ENCODE results near the gene CCDC172.

The CCDC172 gene

GRCh38 chr10:116352125-116352524 lies 27.9 kb downstream of the CCDC172 start:
- in situ Hi-C loops (cut with HindIII; ENCODE audit: low pct_ligation_motif_present, low sequenced_read_pairs) = no loop called here
- no peaks in the 10 kb centered on the region for H3K36me3 ChIP-seq (replicated peaks)
- H3K27me3 ChIP-seq (replicated peaks) = no peaks in the 10 kb centered on the region
- no peak overlapping the region for H3K27ac ChIP-seq
- H3K4me3 ChIP-seq (ENCODE audit: low read depth, low read length) = no peak overlapping the region
- no peak for DNase-seq
- TF ChIP-seq CTCF (IDR thresholded peaks at IDR 0.05; ENCODE audit: low read depth, low read length, missing control alignments) = no peak

GRCh38 chr10:116353817-116354216 lies 29.6 kb downstream of the CCDC172 start:
- in situ Hi-C loops (cut with HindIII; ENCODE audit: low pct_ligation_motif_present, low sequenced_read_pairs) = no loop called here

GRCh38 chr10:116355341-116355740 lies 31.1 kb downstream of the CCDC172 start:
- Histone ChIP-seq H3K27me3 (replicated peaks) (no peaks in the 10 kb centered on the region), H3K4me3 (ENCODE audit: low read depth, low read length) (no peak overlapping the region), H3K27ac (no peak overlapping the region), H3K36me3 (replicated peaks) (no peaks in the 10 kb centered on the region)
- DNase-seq = no peak
- in situ Hi-C loops (cut with HindIII; ENCODE audit: low pct_ligation_motif_present, low sequenced_read_pairs) = no loop called here
- TF ChIP-seq CTCF (IDR thresholded peaks at IDR 0.05; ENCODE audit: low read depth, low read length, missing control alignments) = no peak

More at GRCh38 chr10:116353817-116354216, 29.6 kb downstream of the CCDC172 start:
- Histone ChIP-seq H3K4me3 (ENCODE audit: low read depth, low read length) (no peak overlapping the region), H3K27ac (no peak overlapping the region), H3K36me3 (replicated peaks) (no peaks in the 10 kb centered on the region), H3K27me3 (replicated peaks) (no peaks in the 10 kb centered on the region)
- no peak for DNase-seq
- TF ChIP-seq CTCF (IDR thresholded peaks at IDR 0.05; ENCODE audit: low read depth, low read length, missing control alignments) = no peak

GRCh38 chr10:116356833-116357232 lies 32.6 kb downstream of the CCDC172 start:
- H3K27me3 ChIP-seq (replicated peaks) = no peaks in the 10 kb centered on the region
- no peak overlapping the region for H3K27ac ChIP-seq
- DNase-seq = no peak
- no peaks in the 10 kb centered on the region for H3K36me3 ChIP-seq (replicated peaks)
- TF ChIP-seq CTCF (IDR thresholded peaks at IDR 0.05; ENCODE audit: low read depth, low read length, missing control alignments) = no peak
- in situ Hi-C loops (cut with HindIII; ENCODE audit: low pct_ligation_motif_present, low sequenced_read_pairs) = no loop called here
- H3K4me3 ChIP-seq (ENCODE audit: low read depth, low read length) = no peak overlapping the region

- Histone ChIP-seq H3K27ac (no peak overlapping the region), H3K36me3 (replicated peaks) (no peaks in the 10 kb centered on the region), H3K27me3 (replicated peaks) (no peaks in the 10 kb centered on the region), H3K4me3 (ENCODE audit: low read depth, low read length) (no peak overlapping the region)
- DNase-seq = no peak
- no peak for TF ChIP-seq CTCF (IDR thresholded peaks at IDR 0.05; ENCODE audit: low read depth, low read length, missing control alignments)
- in situ Hi-C loops (cut with HindIII; ENCODE audit: low pct_ligation_motif_present, low sequenced_read_pairs) = no loop called here
These were observed 40.6 kb downstream of the CCDC172 start for GRCh38 chr10:116364868-116365267.

- no peaks in the 10 kb centered on the region for H3K36me3 ChIP-seq (replicated peaks)
- H3K27ac ChIP-seq = no peak overlapping the region
- TF ChIP-seq CTCF (IDR thresholded peaks at IDR 0.05; ENCODE audit: low read depth, low read length, missing control alignments) = no peak
- no peak overlapping the region for H3K4me3 ChIP-seq (ENCODE audit: low read depth, low read length)
- in situ Hi-C loops (cut with HindIII; ENCODE audit: low pct_ligation_motif_present, low sequenced_read_pairs) = no loop called here
- H3K27me3 ChIP-seq (replicated peaks) = no peaks in the 10 kb centered on the region
- no peak for DNase-seq
These were observed 47.5 kb downstream of the CCDC172 start for GRCh38 chr10:116371737-116372136.
